CD4-positive, alpha-beta T cell treated with Interleukin-4 for 4 hours (primary cell): Measurements from ENCODE around the gene NSMCE4A.
"Not testable (repeated sequence)": the region's sequence is repeated elsewhere in the genome, so short reads cannot be mapped to it uniquely, and the experiment has no call there.

ENCODE experiments used
- DNase-seq: peaks from one replicate; pipeline ENCODE4 v3.0.0-alpha.2; 2020

Gene NSMCE4A

GRCh38 chr10:121988361-121989324 is 13.6 kb upstream of the NSMCE4A start, which contains the start of gene TACC2:
Gene TACC2 (plus strand): TSS chr10:121989163. CDS start chr10:122021982, 32,819 bp downstream.
- no peak for DNase-seq

- DNase-seq = no peak
Measured at GRCh38 chr10:121984463-121984862, 9.4 kb upstream of the NSMCE4A start.

GRCh38 chr10:121983852-121984251 is 8.8 kb upstream of the NSMCE4A start:
- no peak for DNase-seq

- DNase-seq = no peak
Measured at GRCh38 chr10:121981346-121981745, 6.3 kb upstream of the NSMCE4A start.

- DNase-seq = no peak
Measured at GRCh38 chr10:121978511-121978910, 3.5 kb upstream of the NSMCE4A start.

- DNase-seq = no peak
Measured at GRCh38 chr10:121976607-121977006, 1.6 kb upstream of the NSMCE4A start.

- no peak for DNase-seq
Measured at GRCh38 chr10:121975295-121976086, 474 bp upstream of the NSMCE4A start.

GRCh38 chr10:121974019-121974534 is 940 bp downstream of the NSMCE4A start:
- no peak for DNase-seq

GRCh38 chr10:121969086-121969485 is 5.9 kb downstream of the NSMCE4A start:
- DNase-seq = not testable (repeated sequence)

- DNase-seq = no peak
Measured at GRCh38 chr10:121965996-121966395, 9.0 kb downstream of the NSMCE4A start.

GRCh38 chr10:121961456-121961855 is 13.6 kb downstream of the NSMCE4A start:
- DNase-seq = no peak

- DNase-seq = no peak
Measured at GRCh38 chr10:121959671-121960070, 15.3 kb downstream of the NSMCE4A start.

GRCh38 chr10:121956111-121957061 is 18.6 kb downstream of the NSMCE4A start:
- no peak for DNase-seq

- no peak for DNase-seq
Measured at GRCh38 chr10:121952226-121952625, 22.8 kb downstream of the NSMCE4A start.

GRCh38 chr10:121949451-121949850 is 25.6 kb downstream of the NSMCE4A start:
- DNase-seq = no peak

GRCh38 chr10:121949049-121949448 is 26.0 kb downstream of the NSMCE4A start:
- no peak for DNase-seq

GRCh38 chr10:121947343-121948330 is 27.4 kb downstream of the NSMCE4A start:
- no peak for DNase-seq

GRCh38 chr10:121942749-121943416 is 32.1 kb downstream of the NSMCE4A start:
- DNase-seq = no peak

GRCh38 chr10:121941532-121941931 is 33.5 kb downstream of the NSMCE4A start:
- DNase-seq = no peak

- DNase-seq = no peak
Measured at GRCh38 chr10:121936295-121936694, 38.7 kb downstream of the NSMCE4A start.
